Adipose tissue (tissue), 3 donors: ENCODE data around the gene P4HB. TPM values are rescaled to one million over a fixed set of nuclear protein-coding genes. Genes with fewer than 3 reads are reported as not detected.

ENCODE experiments used
- H3K27ac ChIP-seq: one replicate; pipeline ENCODE4 v1.5.1; 2013; ENCODE audit warnings: low read depth, low read length
- WGBS, 3 donors: extraction: QIAGEN DNeasy Blood & Tissue Kit; methylation state at CpG; one replicate each; pipeline ENCODE4 v1.1.7; 2013; 5-methylcytosine and 5-hydroxymethylcytosine counted together
- polyA plus RNA-seq, 3 donors: library from polyadenylated mRNA; stranded (reverse); fragments of 200-250 nt; gene quantifications; one replicate each; pipeline ENCODE4 v1.2.3, GENCODE V29; 2013
- donor health status: healthy with polysubstance abuse.
- donor health status: Bipolar disorder and iron deficiency.
- donor health status: healthy.

P4HB gene
- polyA plus RNA-seq, 3 donors: 377 to 2,064 (median 453) TPM

DNA sequence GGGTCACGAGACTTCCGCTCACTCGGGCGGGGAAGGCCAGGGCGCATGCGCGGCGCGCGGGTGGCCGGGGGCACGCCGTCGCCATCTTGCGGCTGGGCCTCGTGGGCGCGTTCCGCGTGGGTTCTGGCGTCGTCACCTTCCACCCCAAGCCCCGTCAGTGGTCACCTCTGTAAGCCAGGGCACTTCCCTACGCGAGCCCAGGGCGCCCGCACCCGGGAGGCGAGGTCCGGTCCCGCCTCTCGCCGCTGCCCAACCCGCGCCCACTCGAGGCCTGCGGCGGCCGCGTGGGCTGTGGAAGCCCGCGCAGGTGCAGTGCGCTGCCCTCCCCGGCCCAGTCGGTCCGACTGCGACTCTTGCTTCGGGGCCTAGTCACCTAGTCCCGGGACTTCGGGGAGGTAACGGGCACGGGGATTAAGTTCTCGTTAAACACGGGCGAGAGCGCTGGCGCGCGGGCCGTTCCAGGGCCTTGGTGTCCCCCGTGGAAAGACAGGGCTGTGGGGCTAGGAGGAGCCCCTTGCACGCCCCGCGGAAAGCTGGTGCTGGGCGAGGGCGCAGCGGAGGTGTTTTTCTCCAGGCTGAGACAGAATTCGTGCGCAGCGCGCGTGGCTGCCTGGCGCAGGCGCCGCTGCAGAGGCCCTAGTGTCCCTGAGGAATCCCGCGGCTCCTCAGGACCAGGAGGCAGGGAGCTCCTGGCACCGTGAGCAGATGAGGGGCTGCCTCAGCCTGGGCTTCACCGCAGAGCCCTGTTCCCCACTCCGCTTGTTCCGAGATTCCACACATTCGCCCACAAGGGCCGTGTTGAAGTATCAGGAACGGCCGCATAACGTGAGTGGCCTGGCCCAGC, 11.3 kb upstream of the P4HB start:
- WGBS, 3 donors: 0 to 1% (median 1%) methylated on average over 81 to 86 of the region's 86 CpGs
- peak overlapping the region; percentile 99 for H3K27ac ChIP-seq

GRCh38 chr17:81870981-81871386, 10.6 kb upstream of the P4HB start, which contains the start of gene ARHGDIA:
TSS of gene ARHGDIA (minus strand) at chr17:81871337. CDS start at chr17:81869930, 1,407 bp downstream.
- WGBS, 3 donors: 0 to 1% (median 1%) methylated on average over 16 to 61 of the region's 64 CpGs
- H3K27ac ChIP-seq: peak within 1 kb of the TSS; percentile 99

DNA sequence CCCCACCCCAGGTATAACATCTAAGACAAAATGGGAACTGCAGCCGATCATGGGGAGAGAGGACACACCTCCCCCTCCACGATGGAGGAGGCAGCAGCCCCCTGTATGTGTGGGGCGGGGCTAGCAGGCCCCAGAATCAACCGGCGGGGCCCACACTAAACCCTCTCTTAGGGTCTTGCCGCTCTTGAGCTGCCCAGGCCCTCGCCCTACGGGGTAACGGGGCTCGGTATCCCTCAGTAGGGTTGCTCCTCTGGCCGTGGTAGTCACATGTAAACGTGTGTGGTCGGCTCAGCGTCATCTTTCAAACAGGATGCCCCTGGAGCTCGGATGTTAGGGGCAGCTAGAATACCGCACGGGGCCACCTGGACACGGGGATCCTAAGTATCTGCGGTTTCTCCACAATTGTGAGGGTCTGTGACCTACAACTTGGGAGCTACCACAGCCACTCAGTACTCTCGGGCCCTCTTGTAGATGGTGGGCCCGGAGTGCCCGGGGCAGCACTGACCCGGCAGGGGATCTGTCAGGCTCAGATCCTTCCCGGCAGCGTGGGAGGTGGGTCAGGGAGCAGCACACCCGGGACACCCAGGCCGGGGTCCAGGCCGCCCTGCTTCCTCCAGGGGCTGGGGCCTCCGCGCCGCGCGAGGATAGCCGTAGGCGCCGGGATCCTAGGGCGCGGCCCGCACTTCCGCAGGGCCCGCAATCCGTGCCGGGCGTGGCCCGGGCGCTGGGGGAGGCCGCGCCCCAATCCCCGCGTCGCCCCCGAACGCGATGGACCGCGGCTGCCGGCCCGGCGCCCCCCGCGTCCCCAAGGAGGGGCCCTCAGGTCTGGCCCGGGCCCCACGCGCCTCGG, 10.0 kb upstream of the P4HB start:
- H3K27ac ChIP-seq: peak overlapping the region; percentile 99
- WGBS, 3 donors: 1 to 3% (median 1%) methylated on average over 39 to 65 of the region's 65 CpGs

GRCh38 chr17:81869221-81870130, 9.1 kb upstream of the P4HB start:
- no peak overlapping the region for H3K27ac ChIP-seq
- WGBS, 3 donors: 27 to 39% (median 38%) methylated on average over 51 to 52 of the region's 52 CpGs

- 62 to 75% (median 65%) methylated on average over 23 to 30 of the region's 30 CpGs for WGBS, 3 donors
- H3K27ac ChIP-seq: no peak overlapping the region
These were observed 8.4 kb upstream of the P4HB start for GRCh38 chr17:81868674-81869220.

DNA sequence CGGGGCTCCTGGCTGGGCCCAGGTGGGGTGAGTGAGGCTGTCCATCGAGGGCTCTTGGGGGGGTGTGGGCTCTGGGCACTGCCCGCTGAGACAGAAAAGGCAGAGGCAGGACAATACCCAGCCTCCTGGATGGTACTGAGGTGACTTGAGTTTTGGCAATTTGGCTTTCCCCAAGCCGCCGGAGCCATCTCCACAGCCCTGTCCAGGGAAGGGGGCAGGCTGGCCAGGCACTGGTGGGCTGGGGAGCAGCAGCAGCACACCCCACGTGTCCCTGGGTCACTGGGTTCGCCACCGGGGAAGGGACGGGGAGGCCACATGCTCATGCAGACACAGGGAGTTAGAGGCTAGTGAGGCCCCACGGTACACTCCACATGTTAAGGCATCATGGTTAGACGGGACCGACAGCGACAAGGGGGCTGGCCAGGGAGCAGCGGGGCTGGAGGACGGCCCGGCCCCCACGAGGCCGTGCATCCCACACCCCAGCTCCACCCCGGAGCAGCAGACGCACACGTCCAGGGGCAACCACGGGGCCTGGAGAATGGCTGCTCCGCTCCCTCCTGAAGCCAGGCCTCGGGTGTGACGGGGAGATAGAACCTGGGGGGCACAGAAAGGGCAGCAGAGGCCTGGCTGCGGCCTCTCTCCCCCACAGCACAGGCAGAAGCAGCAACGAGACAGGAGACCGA, 7.8 kb upstream of the P4HB start:
- 63 to 67% (median 67%) methylated on average over 26 to 28 of the region's 28 CpGs for WGBS, 3 donors
- no peak overlapping the region for H3K27ac ChIP-seq

- H3K27ac ChIP-seq: no peak overlapping the region
- 37 to 51% (median 45%) methylated on average over 23 of the region's 23 CpGs for WGBS, 3 donors
These were observed 7.0 kb upstream of the P4HB start for GRCh38 chr17:81867170-81867990.

DNA sequence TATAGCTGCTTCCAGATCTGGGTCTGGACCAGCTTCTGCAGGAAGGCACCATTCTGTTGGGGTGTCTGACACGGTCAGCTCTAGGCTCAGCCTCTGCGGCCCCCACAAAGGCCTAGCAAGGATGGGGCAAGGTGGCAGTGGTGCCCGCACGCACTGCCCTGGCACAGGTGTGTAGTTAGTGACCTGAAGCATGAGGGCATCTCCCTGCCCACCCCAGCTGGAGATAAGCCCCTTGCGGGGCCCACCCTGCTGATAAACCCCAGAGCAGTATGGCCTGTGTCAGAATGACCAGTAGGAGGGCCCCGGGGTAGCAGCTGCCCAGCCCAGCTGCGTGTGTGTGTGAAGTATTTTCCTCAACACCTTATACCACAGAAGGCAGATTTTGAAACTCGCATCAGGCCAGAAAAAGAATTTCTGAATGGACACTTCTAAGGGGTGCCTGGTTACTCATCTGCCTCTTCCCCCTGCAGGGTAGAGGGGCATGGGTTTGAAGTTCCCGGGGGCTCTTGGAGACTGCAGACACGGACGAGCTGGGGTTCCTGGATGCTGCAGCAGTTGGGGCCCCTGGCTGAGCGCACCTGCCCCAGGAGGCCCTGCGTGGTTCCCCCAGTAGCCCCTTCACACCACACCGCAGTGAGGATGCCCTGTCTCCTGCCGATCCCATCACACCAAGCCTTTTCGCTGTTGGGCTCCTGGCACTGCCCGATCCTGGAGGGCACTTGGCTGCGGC, 6.3 kb upstream of the P4HB start:
- 61 to 69% (median 64%) methylated on average over 18 of the region's 18 CpGs for WGBS, 3 donors
- H3K27ac ChIP-seq: no peak overlapping the region

- 38 to 69% (median 58%) methylated on average over 18 of the region's 18 CpGs for WGBS, 3 donors
- no peak overlapping the region for H3K27ac ChIP-seq
These were observed 5.6 kb upstream of the P4HB start for GRCh38 chr17:81865733-81866439.

DNA sequence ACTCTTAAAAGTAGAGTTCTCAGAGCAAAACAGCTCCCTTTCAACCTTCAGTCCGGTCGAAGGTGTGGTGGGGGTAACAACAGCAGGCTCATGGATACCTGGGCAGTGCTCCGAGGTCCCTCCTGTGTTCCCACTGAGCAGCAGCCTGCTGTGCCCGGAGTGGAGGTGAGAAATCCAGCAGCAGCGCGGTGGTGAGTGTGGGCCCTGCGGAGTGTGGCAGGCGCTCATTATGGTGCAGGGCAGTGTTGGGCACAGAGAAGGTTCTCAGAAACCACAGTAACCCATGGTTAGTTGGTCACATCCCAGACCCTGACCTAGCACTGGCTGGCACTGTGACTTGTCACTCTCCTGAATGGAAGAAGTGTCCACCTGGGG, 5.0 kb upstream of the P4HB start:
- WGBS, 3 donors: 60 to 97% (median 93%) methylated on average over 8 of the region's 8 CpGs
- H3K27ac ChIP-seq: no peak overlapping the region

DNA sequence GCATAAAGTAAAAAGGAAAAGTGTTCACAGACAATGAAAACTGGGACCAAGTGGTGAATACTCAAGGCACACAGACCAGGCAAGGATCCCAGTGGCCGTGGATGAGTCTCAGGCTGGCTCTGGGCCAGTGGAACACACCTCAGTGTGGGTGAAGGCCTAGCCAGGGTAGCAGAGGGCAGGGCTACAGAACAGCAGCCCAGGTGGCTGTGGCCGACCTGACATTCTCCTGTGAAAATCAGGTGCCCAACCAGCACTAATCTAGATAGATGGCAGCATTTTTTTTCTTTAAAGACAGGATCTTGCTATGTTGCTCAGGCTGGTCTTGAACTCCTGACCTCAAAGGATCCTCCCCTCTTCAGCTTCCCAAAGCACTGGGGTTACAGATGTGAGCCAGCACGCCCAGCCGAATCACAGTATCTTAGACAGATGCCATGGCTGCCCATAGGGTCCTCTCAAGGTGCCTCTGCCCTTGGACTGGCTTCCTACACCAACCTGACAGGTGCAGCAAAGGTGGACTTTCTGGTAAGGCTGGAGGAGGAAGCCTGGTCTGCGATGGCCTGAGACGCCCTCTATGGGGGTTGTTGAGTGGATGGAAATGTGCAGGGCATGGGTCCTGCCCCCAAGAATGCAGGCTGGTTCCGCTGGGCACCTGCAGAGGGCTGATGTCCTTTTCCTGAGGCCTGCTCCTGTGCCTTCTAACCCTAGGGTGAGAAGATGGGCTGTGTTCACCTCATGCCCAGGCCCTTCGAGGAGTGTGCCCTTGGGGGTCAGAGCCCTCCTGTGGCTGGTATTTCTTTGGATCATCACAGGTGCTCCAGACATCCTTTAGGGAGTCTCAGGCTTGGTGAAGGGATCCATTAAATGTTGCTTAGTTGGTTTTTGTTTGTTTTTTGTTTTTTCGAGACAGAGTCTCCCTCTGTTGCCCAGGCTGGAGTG, 3.8 kb upstream of the P4HB start:
- H3K27ac ChIP-seq: no peak overlapping the region
- 57 to 77% (median 76%) methylated on average over 9 of the region's 9 CpGs for WGBS, 3 donors

DNA sequence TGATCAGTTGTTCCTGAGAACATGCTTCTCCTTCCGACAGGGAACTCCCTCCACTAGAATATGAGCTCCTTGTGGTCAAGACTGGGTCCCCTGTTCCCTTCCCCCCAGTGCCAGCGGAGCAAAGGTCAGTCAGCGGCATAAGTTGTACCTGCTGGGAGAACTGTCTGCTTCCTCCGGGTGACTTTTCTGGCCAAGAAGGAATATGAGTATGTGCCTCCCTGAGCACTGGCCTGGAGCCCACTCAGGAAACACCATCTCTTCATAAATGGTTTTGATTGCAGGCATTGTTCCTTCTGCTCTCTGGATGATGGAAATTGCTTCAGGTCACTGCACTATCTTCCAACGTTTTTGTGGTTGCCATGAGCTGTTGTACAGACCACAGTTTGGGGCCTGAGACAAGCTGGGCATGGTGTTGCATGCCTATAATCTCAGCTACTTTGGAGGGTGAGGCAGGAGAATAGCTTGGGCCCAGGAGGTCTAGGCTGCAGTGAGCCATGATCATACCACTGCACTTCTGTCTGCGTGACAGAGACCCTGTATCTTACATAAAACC, 2.9 kb upstream of the P4HB start:
- 48 to 56% (median 50%) methylated on average over 6 of the region's 6 CpGs for WGBS, 3 donors
- no peak overlapping the region for H3K27ac ChIP-seq

DNA sequence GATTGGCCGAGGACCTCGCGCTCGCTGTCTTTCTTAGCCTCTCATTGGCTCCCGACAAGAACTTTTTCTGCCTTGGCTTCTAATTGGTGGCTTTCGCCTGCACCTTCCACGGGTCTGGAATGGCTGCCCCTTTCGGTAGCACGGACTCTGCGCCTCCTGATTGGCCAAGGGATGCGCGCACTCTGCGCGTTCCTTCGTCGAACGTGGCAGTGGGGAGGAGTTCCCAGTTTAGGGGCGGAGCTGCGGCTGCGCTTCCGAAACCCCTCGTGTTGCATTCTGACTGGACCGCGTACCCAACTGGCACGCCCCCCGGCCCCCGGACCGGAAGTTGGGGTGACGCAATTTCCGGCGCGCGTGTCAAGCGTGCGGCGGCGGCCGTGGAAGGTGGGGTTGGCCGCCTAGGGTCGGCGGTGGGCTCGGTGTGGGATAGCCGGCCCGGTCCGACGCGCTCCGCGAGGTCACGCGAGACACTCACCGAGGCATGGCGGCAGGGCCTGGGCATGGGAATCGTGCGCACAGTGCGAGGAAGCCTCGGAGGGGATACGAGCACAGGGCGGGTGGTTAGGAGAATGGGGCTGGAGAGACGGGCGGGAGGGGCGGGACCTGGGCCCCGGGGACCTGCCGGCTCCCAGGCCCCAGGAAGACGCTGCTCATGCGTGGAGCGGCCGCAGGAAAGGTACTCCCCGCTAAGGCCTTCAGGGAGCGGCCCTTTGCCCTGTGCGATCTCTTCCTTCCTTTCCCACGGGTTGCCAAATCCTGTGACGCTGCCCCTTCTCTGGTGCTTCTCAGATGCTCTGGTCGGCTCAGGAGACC, 627 bp upstream of the P4HB start:
- peak overlapping the region; percentile 4 for H3K27ac ChIP-seq
- WGBS, 3 donors: 0% methylated on average over 69 to 74 of the region's 74 CpGs
